ENCODE measurements around the gene USH1G.

USH1G gene

DNA sequence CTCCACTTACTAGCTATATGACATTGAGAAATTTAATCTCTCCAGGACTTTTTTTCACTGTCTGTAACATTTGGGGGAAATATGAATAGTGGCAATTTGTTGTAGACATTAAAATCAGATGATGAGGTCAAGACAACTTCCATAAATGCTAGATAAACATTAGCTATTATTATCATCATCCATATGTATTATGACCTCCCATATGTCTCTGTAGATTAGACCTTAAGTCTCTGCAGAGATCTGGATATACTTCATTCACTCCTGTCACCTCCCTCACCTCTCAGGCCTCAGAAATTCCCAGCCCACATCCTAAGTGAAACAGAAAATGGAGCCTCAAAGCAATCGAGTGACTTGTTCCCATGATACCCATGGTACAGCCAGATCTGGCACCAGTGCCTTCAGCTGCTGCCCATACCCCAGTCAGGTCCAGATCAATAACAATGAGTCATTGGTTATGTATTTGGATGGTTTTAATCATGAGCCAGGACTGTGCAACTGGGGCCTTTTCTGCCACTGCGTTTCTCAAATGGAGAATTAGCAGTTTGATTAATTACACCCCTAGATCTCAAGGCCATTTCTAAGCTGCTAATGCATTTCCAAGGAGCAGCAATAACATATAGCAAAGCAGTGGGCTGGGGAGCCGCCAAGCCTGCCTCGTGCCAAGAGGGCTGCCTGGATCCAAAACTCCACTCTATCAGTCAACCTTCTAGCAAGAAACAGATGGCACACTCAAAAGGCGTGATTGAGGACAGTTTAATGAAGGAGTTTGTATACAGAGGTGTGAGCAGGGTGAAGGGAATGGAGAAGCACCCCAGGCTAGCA is 47.7 kb downstream of the USH1G start:
- no peak for DNase-seq (ENCODE audit: low read depth in 1 of 2, low spot score in 1 of 2)
- no peak overlapping the region for H3K4me3 ChIP-seq (replicated peaks; ENCODE audit: insufficient read depth, low read length)
- H3K27me3 ChIP-seq (ENCODE audit: insufficient read depth, poor library complexity, severe bottlenecking) = no peaks in the 10 kb centered on the region
- TF ChIP-seq POLR2AphosphoS5 (IDR thresholded peaks at IDR 0.05; ENCODE audit: low read depth) = no peak
- TF ChIP-seq, protein P1, sequence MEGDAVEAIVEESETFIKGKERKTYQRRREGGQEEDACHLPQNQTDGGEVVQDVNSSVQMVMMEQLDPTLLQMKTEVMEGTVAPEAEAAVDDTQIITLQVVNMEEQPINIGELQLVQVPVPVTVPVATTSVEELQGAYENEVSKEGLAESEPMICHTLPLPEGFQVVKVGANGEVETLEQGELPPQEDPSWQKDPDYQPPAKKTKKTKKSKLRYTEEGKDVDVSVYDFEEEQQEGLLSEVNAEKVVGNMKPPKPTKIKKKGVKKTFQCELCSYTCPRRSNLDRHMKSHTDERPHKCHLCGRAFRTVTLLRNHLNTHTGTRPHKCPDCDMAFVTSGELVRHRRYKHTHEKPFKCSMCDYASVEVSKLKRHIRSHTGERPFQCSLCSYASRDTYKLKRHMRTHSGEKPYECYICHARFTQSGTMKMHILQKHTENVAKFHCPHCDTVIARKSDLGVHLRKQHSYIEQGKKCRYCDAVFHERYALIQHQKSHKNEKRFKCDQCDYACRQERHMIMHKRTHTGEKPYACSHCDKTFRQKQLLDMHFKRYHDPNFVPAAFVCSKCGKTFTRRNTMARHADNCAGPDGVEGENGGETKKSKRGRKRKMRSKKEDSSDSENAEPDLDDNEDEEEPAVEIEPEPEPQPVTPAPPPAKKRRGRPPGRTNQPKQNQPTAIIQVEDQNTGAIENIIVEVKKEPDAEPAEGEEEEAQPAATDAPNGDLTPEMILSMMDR (IDR thresholded peaks at IDR 0.05; ENCODE audit: insufficient read depth, low read length) = no peak
- TF ChIP-seq GABPA (IDR thresholded peaks at IDR 0.05; ENCODE audit: low read depth) = no peak
- TF ChIP-seq, protein P2, sequence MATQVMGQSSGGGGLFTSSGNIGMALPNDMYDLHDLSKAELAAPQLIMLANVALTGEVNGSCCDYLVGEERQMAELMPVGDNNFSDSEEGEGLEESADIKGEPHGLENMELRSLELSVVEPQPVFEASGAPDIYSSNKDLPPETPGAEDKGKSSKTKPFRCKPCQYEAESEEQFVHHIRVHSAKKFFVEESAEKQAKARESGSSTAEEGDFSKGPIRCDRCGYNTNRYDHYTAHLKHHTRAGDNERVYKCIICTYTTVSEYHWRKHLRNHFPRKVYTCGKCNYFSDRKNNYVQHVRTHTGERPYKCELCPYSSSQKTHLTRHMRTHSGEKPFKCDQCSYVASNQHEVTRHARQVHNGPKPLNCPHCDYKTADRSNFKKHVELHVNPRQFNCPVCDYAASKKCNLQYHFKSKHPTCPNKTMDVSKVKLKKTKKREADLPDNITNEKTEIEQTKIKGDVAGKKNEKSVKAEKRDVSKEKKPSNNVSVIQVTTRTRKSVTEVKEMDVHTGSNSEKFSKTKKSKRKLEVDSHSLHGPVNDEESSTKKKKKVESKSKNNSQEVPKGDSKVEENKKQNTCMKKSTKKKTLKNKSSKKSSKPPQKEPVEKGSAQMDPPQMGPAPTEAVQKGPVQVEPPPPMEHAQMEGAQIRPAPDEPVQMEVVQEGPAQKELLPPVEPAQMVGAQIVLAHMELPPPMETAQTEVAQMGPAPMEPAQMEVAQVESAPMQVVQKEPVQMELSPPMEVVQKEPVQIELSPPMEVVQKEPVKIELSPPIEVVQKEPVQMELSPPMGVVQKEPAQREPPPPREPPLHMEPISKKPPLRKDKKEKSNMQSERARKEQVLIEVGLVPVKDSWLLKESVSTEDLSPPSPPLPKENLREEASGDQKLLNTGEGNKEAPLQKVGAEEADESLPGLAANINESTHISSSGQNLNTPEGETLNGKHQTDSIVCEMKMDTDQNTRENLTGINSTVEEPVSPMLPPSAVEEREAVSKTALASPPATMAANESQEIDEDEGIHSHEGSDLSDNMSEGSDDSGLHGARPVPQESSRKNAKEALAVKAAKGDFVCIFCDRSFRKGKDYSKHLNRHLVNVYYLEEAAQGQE (IDR thresholded peaks at IDR 0.05; ENCODE audit: insufficient replicate concordance, low read depth) = no peak
- TF ChIP-seq SPI1 (IDR thresholded peaks at IDR 0.05; ENCODE audit: borderline replicate concordance, low read depth) = no peak
- no peak overlapping the region for H3K27ac ChIP-seq (replicated peaks)

DNA sequence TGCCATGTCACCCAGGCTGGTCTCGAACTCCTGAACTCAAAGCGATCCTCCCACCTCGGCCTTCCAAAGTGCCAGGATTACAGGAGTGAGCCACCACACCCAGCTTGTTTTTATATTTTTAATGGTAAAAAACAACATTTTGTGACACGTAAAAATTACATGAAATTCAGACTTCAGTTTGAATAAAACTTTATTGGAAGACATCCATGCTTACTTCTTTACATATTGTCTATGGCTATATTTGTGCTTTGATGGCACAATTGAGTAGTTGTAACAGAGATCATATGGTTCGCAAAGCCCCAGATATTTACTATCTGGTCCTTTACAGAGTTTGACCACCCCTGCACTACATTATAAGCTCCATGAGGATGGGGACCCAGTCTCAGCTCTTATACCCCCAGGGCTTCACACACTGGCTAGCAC is 48.4 kb downstream of the USH1G start:
- no peak for DNase-seq (ENCODE audit: low read depth in 1 of 2, low spot score in 1 of 2)
- no peak overlapping the region for H3K4me3 ChIP-seq (replicated peaks; ENCODE audit: insufficient read depth, low read length)
- no peak overlapping the region for H3K27ac ChIP-seq (replicated peaks)
- TF ChIP-seq SPI1 (IDR thresholded peaks at IDR 0.05; ENCODE audit: borderline replicate concordance, low read depth) = no peak
- TF ChIP-seq, protein P1 (IDR thresholded peaks at IDR 0.05; ENCODE audit: insufficient read depth, low read length) = no peak
- TF ChIP-seq, protein P2 (IDR thresholded peaks at IDR 0.05; ENCODE audit: insufficient replicate concordance, low read depth) = no peak
- TF ChIP-seq GABPA (IDR thresholded peaks at IDR 0.05; ENCODE audit: low read depth) = no peak
- TF ChIP-seq POLR2AphosphoS5 (IDR thresholded peaks at IDR 0.05; ENCODE audit: low read depth) = no peak
- H3K27me3 ChIP-seq (ENCODE audit: insufficient read depth, poor library complexity, severe bottlenecking) = no peaks in the 10 kb centered on the region

DNA sequence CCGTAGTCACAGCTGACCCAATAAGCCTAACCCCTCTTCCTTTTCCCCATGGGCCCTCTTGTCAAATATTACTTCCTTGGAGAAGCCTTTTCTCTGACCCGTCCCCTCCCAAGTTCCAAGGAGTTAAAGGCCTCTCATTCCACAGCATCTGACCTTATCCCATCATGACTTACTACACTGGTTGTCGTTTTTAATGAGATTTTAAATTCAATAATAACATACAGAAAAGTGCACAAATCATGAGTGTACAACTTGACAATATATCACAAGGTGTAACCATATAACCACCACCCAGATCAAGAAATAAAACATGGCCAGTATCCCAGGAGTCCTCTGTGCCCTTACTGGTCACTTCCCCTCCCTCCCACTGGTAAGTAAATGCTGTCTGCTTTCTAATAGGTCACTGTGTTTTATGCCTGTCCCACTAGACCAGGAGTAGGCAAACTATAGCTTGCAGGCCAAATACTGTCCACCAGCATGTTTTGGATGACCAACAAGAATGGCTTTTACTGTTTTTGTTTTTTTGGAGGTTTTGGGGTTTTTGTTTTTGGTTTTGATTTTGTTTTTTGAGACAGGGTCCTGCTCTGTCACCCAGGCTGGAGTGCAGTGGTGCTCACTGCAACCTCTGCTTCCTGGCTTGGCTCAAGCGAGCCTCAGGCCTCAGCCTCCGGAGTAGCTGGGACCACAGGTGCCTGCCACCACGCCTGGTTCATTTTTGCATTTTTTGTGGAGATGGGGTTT is 49.0 kb downstream of the USH1G start:
- peak in 1 of 2 experiments; percentile 25 for DNase-seq (ENCODE audit: low read depth in 1 of 2, low spot score in 1 of 2)
- H3K4me3 ChIP-seq (replicated peaks; ENCODE audit: insufficient read depth, low read length) = peak overlapping the region; percentile 61
- no peaks in the 10 kb centered on the region for H3K27me3 ChIP-seq (ENCODE audit: insufficient read depth, poor library complexity, severe bottlenecking)
- peak overlapping the region; percentile 91 for H3K27ac ChIP-seq (replicated peaks)
- TF ChIP-seq SPI1 (IDR thresholded peaks at IDR 0.05; ENCODE audit: borderline replicate concordance, low read depth) (peak; percentile 39; the same call in 1 of the 2 replicates), GABPA (IDR thresholded peaks at IDR 0.05; ENCODE audit: low read depth) (no peak)
